Chondrocyte (in vitro differentiated cells): ENCODE results near the gene CARF. TPM values are rescaled to one million over a fixed set of nuclear protein-coding genes. Genes with fewer than 3 reads are reported as not detected.

Experiments
- DNase-seq: peaks from one replicate; pipeline ENCODE4 v3.0.0; 2021; ENCODE audit warnings: mixed read lengths, low spot score
- H3K27ac Mint-ChIP-seq: one replicate; pipeline ENCODE4 v1.8.0; 2021; ENCODE audit warnings: mild to moderate bottlenecking, moderate library complexity, mixed read lengths; ENCODE audit not compliant: unreplicated experiment
- H3K27me3 Mint-ChIP-seq: 2 replicates; pipeline ENCODE4 v1.8.0; 2021; ENCODE audit warnings: low read depth, mixed read lengths
- H3K36me3 Mint-ChIP-seq: 2 replicates; pipeline ENCODE4 v1.8.0; 2021; ENCODE audit warnings: low read depth, mixed read lengths
- H3K4me1 Mint-ChIP-seq: 2 replicates; pipeline ENCODE4 v1.8.0; 2021; ENCODE audit warnings: low read depth, mild to moderate bottlenecking, mixed read lengths
- H3K4me3 Mint-ChIP-seq: one replicate; pipeline ENCODE4 v1.8.0; 2021; ENCODE audit warnings: mild to moderate bottlenecking, moderate library complexity, mixed read lengths; ENCODE audit not compliant: unreplicated experiment
- H3K9me3 Mint-ChIP-seq: 2 replicates; pipeline ENCODE4 v1.8.0; 2021; ENCODE audit warnings: low read depth, mixed read lengths
- total RNA-seq: library from RNA; stranded (reverse); gene quantifications from 3 replicates; pipeline ENCODE4 v1.2.1, GENCODE V29; 2021
- TF ChIP-seq, protein P1 (sequence below): fragments of 200-600 bp; sonication (generic); IDR thresholded peaks from 2 replicates; pipeline ENCODE4 v1.5.0; 2021; ENCODE audit warnings: antibody characterized with exemption, mild to moderate bottlenecking, moderate library complexity

The CARF gene
- total RNA-seq, 1 donor from 2014 or later, result 8.4 TPM

DNA sequence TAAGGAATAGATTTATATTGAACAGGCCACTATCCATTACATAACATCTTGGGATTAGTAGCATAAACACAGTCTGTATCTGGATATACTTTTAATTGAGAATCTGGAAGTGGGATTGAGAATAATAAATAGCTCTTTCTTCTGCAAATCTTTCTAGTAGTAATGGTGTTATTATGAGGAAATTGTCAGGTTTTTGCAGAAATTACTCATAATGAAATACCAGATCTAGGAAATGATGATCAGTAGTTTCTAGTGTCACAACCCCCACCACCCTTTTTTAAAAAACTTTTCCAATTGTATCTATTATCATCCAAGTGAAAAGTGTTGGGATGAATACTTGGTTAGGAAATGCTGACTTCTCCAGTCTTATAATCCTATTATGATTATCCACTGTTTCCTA is 121.3 kb downstream of the CARF start:
- Mint-ChIP-seq H3K27me3 (no peaks in the 10 kb centered on the region), H3K4me3 (no peak overlapping the region)

DNA sequence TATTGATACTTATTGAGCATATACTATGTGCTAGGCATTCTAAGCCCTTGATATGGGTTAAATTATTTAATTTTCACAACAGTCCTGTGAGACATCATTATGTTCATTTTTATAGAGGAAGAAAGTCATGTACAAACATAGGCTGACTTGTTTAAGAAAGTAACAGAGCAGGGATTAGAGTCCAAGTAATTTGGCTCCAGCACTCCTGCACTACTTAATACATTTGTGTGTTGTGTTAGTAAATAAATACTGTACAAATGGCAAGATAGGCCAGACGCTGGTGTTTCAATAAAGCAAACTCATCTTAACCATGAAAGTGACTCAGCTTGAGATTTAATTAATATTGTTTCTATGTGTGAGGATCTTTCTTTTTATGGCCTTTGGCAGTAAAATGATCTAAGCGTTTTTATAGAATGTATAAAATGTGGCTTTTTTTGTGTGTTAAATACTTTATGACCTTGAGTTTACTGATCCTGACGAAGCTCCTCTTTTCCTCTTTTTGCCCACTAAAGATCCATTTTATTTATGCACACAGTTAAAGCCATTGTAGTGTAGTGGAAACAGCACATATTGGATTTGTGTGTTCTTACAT is 123.9 kb downstream of the CARF start:
- TF ChIP-seq, protein P1, sequence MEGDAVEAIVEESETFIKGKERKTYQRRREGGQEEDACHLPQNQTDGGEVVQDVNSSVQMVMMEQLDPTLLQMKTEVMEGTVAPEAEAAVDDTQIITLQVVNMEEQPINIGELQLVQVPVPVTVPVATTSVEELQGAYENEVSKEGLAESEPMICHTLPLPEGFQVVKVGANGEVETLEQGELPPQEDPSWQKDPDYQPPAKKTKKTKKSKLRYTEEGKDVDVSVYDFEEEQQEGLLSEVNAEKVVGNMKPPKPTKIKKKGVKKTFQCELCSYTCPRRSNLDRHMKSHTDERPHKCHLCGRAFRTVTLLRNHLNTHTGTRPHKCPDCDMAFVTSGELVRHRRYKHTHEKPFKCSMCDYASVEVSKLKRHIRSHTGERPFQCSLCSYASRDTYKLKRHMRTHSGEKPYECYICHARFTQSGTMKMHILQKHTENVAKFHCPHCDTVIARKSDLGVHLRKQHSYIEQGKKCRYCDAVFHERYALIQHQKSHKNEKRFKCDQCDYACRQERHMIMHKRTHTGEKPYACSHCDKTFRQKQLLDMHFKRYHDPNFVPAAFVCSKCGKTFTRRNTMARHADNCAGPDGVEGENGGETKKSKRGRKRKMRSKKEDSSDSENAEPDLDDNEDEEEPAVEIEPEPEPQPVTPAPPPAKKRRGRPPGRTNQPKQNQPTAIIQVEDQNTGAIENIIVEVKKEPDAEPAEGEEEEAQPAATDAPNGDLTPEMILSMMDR, result no peak
- Mint-ChIP-seq H3K4me1 (peaks cover 75% of the 10 kb centered on the region), H3K27me3 (no peaks in the 10 kb centered on the region), H3K36me3 (peaks cover 2% of the 10 kb centered on the region), H3K27ac (peak overlapping the region; percentile 93), H3K4me3 (peak overlapping the region; percentile 1), H3K9me3 (no peaks in the 10 kb centered on the region)
- DNase-seq, result no peak

More for the DNA sequence above, 121.3 kb downstream of the CARF start:
- peaks cover 53% of the 10 kb centered on the region for H3K4me1 Mint-ChIP-seq
- peak overlapping the region; percentile 76 for H3K27ac Mint-ChIP-seq
- TF ChIP-seq, protein P1, result no peak
- H3K9me3 Mint-ChIP-seq, result no peaks in the 10 kb centered on the region
- DNase-seq, result no peak
- no peaks in the 10 kb centered on the region for H3K36me3 Mint-ChIP-seq

Other genes starting within 250 kb of the CARF start
- gene ICA1L, start 40.5 kb upstream of the CARF start, total RNA-seq, result 4.9 to 6.6 TPM (median 6.6 TPM) in 3 replicates
- gene WDR12, start 602 bp upstream of the CARF start, total RNA-seq, result 28.5 to 52.6 TPM (median 32.0 TPM) in 3 replicates
- gene NBEAL1, start 102.6 kb downstream of the CARF start, total RNA-seq, result 37.9 to 41.4 TPM (median 38.7 TPM) in 3 replicates